Left ventricle myocardium inferior (tissue), 1 donor: ENCODE results near the gene GPR22. TPM values are rescaled to one million over a fixed set of nuclear protein-coding genes. Genes with fewer than 3 reads are reported as not detected.

ENCODE experiments used
- DNase-seq: peaks from one replicate; pipeline ENCODE4 v3.0.0-alpha.2; 2020
- H3K27ac ChIP-seq: fragments of 200-600 bp; replicated peaks from 2 replicates; pipeline ENCODE4 v1.8.0; 2021
- H3K27me3 ChIP-seq: fragments of 200-600 bp; 2 replicates; pipeline ENCODE4 v1.8.0; 2021; ENCODE audit warnings: low read depth
- H3K36me3 ChIP-seq: fragments of 200-600 bp; 2 replicates; pipeline ENCODE4 v1.8.0; 2021
- H3K4me1 ChIP-seq: fragments of 200-600 bp; 2 replicates; pipeline ENCODE4 v1.8.0; 2021
- H3K4me3 ChIP-seq: fragments of 200-600 bp; 2 replicates; pipeline ENCODE4 v1.8.0; 2021; ENCODE audit warnings: mild to moderate bottlenecking, moderate library complexity
- H3K9me3 ChIP-seq: fragments of 200-600 bp; replicated peaks from 2 replicates; pipeline ENCODE4 v1.8.0; 2021
- CTCF ChIP-seq: fragments of 200-600 bp; IDR thresholded peaks from 2 replicates; pipeline ENCODE4 v1.8.0; 2021; ENCODE audit warnings: antibody characterized with exemption, mild to moderate bottlenecking, borderline replicate concordance
- intact Hi-C: fragments of 100-400 bp; cut with micrococcal nuclease; formaldehyde crosslinking; loops from one replicate; pipeline ENCODE4 v1.11.0; 2022
- total RNA-seq: library from RNA; stranded (reverse); fragmentation: NEBNext Ultra II Directional; extraction: Animal tissue kit (Norgen Biotek cat#: 25700); gene quantifications from one replicate; pipeline ENCODE4 v1.2.1, GENCODE V29; 2021
- donor health status: DM: no; HTN: yes; CAD: no; lungs with severe emphysema.

Gene GPR22
- total RNA-seq, 1 donor from 2014 or later = 23.0 TPM

- intact Hi-C loops = no loop called here
- Histone ChIP-seq H3K4me3 (no peak overlapping the region), H3K4me1 (peaks cover 8% of the 10 kb centered on the region), H3K36me3 (peaks cover 13% of the 10 kb centered on the region), H3K27me3 (no peaks in the 10 kb centered on the region), H3K9me3 (peaks cover 2% of the 10 kb centered on the region), H3K27ac (no peak overlapping the region)
- DNase-seq = no peak
- TF ChIP-seq CTCF = no peak
Measured at GRCh38 chr7:107446988-107447387, 22.9 kb upstream of the GPR22 start.

- no peak for TF ChIP-seq CTCF
- no peaks in the 10 kb centered on the region for H3K9me3 ChIP-seq
- DNase-seq = no peak
- peaks cover 13% of the 10 kb centered on the region for H3K36me3 ChIP-seq
- H3K27me3 ChIP-seq = no peaks in the 10 kb centered on the region
- intact Hi-C loops = no loop called here
- H3K27ac ChIP-seq = no peak overlapping the region
- H3K4me1 ChIP-seq = peaks cover 7% of the 10 kb centered on the region
- H3K4me3 ChIP-seq = no peak overlapping the region
Measured at GRCh38 chr7:107450970-107451369, 18.9 kb upstream of the GPR22 start.

- Histone ChIP-seq H3K4me3 (no peak overlapping the region), H3K9me3 (no peaks in the 10 kb centered on the region), H3K4me1 (peaks cover 7% of the 10 kb centered on the region), H3K27me3 (no peaks in the 10 kb centered on the region), H3K27ac (no peak overlapping the region), H3K36me3 (peaks cover 22% of the 10 kb centered on the region)
- no peak for TF ChIP-seq CTCF
- DNase-seq = no peak
- intact Hi-C loops = no loop called here
Measured at GRCh38 chr7:107453388-107453787, 16.5 kb upstream of the GPR22 start.

- no peak for DNase-seq
- TF ChIP-seq CTCF = no peak
- Histone ChIP-seq H3K9me3 (no peaks in the 10 kb centered on the region), H3K27ac (peak overlapping the region; percentile 75), H3K27me3 (no peaks in the 10 kb centered on the region), H3K4me1 (peaks cover 31% of the 10 kb centered on the region), H3K36me3 (peaks cover 16% of the 10 kb centered on the region), H3K4me3 (no peak overlapping the region)
- intact Hi-C loops = loop anchor here (5.0 to 10.0 kb wide), 3 partner anchors 257 to 413 kb away; no protein-coding TSS in a partner anchor
Measured at GRCh38 chr7:107461938-107462533, 7.8 kb upstream of the GPR22 start.

GRCh38 chr7:107463139-107464078 is 6.4 kb upstream of the GPR22 start:
- no peaks in the 10 kb centered on the region for H3K27me3 ChIP-seq
- H3K4me3 ChIP-seq = no peak overlapping the region
- H3K4me1 ChIP-seq = peaks cover 32% of the 10 kb centered on the region
- peaks cover 6% of the 10 kb centered on the region for H3K36me3 ChIP-seq
- peak overlapping the region; percentile 75 for H3K27ac ChIP-seq
- intact Hi-C loops = loop anchor here (5.0 to 10.0 kb wide), 3 partner anchors 259 to 411 kb away; no protein-coding TSS in a partner anchor
- TF ChIP-seq CTCF = peak; percentile 81
- DNase-seq = peak; percentile 40
- H3K9me3 ChIP-seq = no peaks in the 10 kb centered on the region
